ENCODE measurements around the gene ATP8A1. TPM values are rescaled to one million over a fixed set of nuclear protein-coding genes. Genes with fewer than 3 reads are reported as not detected.

ATP8A1 gene
- total and polyA plus RNA-seq, 2 of the 8 experiments (the other 6 are each of a cell fraction or from before 2014, with no cell fraction given): 3.7 to 14.9 TPM

GRCh38 chr4:42655921-42656678 is 805 bp downstream of the ATP8A1 start (continued):
- TF ChIP-seq NANOG (IDR thresholded peaks at IDR 0.05; ENCODE audit: insufficient read depth, low read depth, low read length, poor library complexity, severe bottlenecking): no peak
